Endothelial cell (in vitro differentiated cells): ENCODE results near the gene TBCE. TPM values are rescaled to one million over a fixed set of nuclear protein-coding genes. Genes with fewer than 3 reads are reported as not detected.

ENCODE experiments used
- DNase-seq: peaks from one replicate; pipeline ENCODE4 v3.0.0; 2021; ENCODE audit warnings: low spot score
- H3K27ac Mint-ChIP-seq: one replicate; pipeline ENCODE4 v1.8.0; 2021; ENCODE audit warnings: mixed read lengths, inconsistent platforms; ENCODE audit not compliant: unreplicated experiment
- H3K27me3 Mint-ChIP-seq: one replicate; pipeline ENCODE4 v1.8.0; 2021; ENCODE audit warnings: mild to moderate bottlenecking, moderate library complexity, mixed read lengths, inconsistent platforms; ENCODE audit not compliant: unreplicated experiment
- H3K36me3 Mint-ChIP-seq: one replicate; pipeline ENCODE4 v1.8.0; 2021; ENCODE audit warnings: mild to moderate bottlenecking, low read depth, mixed read lengths, inconsistent platforms; ENCODE audit not compliant: unreplicated experiment
- H3K4me1 Mint-ChIP-seq: one replicate; pipeline ENCODE4 v1.8.0; 2021; ENCODE audit warnings: mild to moderate bottlenecking, mixed read lengths, inconsistent platforms; ENCODE audit not compliant: unreplicated experiment
- H3K4me3 Mint-ChIP-seq: one replicate; pipeline ENCODE4 v1.8.0; 2021; ENCODE audit warnings: mild to moderate bottlenecking, mixed read lengths, inconsistent platforms; ENCODE audit not compliant: unreplicated experiment
- H3K9me3 Mint-ChIP-seq: one replicate; pipeline ENCODE4 v1.8.0; 2021; ENCODE audit warnings: mixed read lengths, inconsistent platforms; ENCODE audit not compliant: unreplicated experiment
- total RNA-seq: library from RNA; stranded (reverse); fragmentation: NEBNext Ultra II Directional; extraction: Animal tissue kit (Norgen Biotek cat#: 25700); gene quantifications from one replicate; pipeline ENCODE4 v1.2.1, GENCODE V29; 2021; ENCODE audit not compliant: unreplicated experiment
- TF ChIP-seq, protein P1 (sequence below): fragments of 200-600 bp; sonication (generic); IDR thresholded peaks from one replicate; pipeline ENCODE4 v1.5.0; 2021; ENCODE audit warnings: antibody characterized with exemption; ENCODE audit not compliant: unreplicated experiment

Gene TBCE
- total RNA-seq, 1 donor from 2014 or later, result 24.7 TPM

DNA sequence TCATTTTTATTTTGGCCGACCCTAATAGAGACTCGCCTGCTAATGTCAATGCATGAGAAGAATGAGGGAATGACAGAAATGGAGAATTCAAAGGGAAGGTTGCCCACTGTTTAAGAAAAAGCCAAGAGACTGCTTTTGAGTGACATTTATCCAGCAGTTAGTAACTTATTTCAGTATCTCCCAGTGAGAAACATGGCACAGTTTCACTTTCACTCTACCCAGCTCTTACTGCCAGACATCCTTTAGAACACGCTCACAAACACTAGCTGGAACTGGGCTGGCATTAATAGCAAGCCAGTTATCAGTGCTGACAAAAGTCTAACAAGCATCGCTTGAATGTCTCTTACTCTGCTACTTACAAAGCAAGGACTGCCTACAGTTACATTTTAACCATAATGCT lies 30.3 kb upstream of the TBCE start:
- no peak for DNase-seq
- peaks cover 4% of the 10 kb centered on the region for H3K36me3 Mint-ChIP-seq
- no peaks in the 10 kb centered on the region for H3K27me3 Mint-ChIP-seq
- no peak overlapping the region for H3K27ac Mint-ChIP-seq
- H3K4me3 Mint-ChIP-seq, result no peak overlapping the region
- peaks cover 2% of the 10 kb centered on the region for H3K4me1 Mint-ChIP-seq
- TF ChIP-seq, protein P1, sequence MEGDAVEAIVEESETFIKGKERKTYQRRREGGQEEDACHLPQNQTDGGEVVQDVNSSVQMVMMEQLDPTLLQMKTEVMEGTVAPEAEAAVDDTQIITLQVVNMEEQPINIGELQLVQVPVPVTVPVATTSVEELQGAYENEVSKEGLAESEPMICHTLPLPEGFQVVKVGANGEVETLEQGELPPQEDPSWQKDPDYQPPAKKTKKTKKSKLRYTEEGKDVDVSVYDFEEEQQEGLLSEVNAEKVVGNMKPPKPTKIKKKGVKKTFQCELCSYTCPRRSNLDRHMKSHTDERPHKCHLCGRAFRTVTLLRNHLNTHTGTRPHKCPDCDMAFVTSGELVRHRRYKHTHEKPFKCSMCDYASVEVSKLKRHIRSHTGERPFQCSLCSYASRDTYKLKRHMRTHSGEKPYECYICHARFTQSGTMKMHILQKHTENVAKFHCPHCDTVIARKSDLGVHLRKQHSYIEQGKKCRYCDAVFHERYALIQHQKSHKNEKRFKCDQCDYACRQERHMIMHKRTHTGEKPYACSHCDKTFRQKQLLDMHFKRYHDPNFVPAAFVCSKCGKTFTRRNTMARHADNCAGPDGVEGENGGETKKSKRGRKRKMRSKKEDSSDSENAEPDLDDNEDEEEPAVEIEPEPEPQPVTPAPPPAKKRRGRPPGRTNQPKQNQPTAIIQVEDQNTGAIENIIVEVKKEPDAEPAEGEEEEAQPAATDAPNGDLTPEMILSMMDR, result no peak
- H3K9me3 Mint-ChIP-seq, result no peaks in the 10 kb centered on the region

DNA sequence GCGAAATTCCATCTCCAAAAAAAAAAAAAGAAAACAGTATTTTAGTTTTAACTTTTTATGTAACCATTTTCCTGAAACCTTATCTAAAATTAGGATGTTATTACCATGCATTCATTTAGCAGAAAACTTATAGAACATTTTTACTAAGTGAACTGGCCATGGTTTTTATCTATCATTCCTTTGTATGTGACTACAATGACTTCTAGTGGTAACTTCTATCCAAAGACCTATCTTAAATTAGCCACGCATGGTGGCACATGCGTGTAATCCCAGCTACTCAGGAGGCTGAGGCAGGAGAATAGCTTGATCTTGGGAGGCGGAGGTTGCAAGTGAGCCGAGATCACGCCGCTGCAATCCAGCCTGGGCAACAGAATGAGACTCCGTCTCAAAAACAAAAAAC lies 27.5 kb upstream of the TBCE start:
- H3K9me3 Mint-ChIP-seq, result no peaks in the 10 kb centered on the region

DNA sequence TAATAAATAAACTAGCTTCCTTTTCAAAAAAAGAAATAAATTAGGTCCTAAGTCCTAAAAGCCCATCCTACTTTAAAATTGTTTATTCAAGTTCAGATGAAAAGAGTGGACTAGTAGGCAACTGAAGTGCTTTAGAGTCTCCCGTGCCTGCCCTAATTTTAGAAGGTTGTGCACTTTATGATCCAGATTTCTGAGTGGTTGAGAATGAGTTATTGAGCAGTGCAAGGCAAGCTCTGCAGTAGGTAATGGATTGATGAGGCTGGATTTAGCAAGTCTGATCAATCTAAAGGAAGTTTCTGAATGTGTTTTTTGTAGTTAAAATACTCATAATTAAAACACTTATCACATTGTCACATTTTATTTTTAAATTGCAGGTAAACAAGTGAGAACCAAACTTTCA lies 25.9 kb upstream of the TBCE start:
- no peak overlapping the region for H3K4me3 Mint-ChIP-seq
- H3K27ac Mint-ChIP-seq, result no peak overlapping the region
- TF ChIP-seq, protein P1, result no peak
- H3K4me1 Mint-ChIP-seq, result no peaks in the 10 kb centered on the region
- no peaks in the 10 kb centered on the region for H3K9me3 Mint-ChIP-seq
- H3K27me3 Mint-ChIP-seq, result no peaks in the 10 kb centered on the region
- peaks cover 14% of the 10 kb centered on the region for H3K36me3 Mint-ChIP-seq
- no peak for DNase-seq

More for the DNA sequence above, 27.5 kb upstream of the TBCE start:
- Mint-ChIP-seq H3K4me1 (no peaks in the 10 kb centered on the region), H3K4me3 (no peak overlapping the region), H3K27me3 (no peaks in the 10 kb centered on the region), H3K36me3 (peaks cover 8% of the 10 kb centered on the region), H3K27ac (no peak overlapping the region)
- TF ChIP-seq, protein P1, result no peak
- no peak for DNase-seq

DNA sequence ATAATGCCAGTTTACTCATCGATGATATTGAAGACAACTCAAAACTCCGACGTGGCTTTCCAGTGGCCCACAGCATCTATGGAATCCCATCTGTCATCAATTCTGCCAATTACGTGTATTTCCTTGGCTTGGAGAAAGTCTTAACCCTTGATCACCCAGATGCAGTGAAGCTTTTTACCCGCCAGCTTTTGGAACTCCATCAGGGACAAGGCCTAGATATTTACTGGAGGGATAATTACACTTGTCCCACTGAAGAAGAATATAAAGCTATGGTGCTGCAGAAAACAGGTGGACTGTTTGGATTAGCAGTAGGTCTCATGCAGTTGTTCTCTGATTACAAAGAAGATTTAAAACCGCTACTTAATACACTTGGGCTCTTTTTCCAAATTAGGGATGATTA lies 25.2 kb upstream of the TBCE start:
- Mint-ChIP-seq H3K4me3 (no peak overlapping the region), H3K36me3 (peaks cover 14% of the 10 kb centered on the region), H3K27ac (no peak overlapping the region), H3K4me1 (no peaks in the 10 kb centered on the region), H3K9me3 (no peaks in the 10 kb centered on the region), H3K27me3 (no peaks in the 10 kb centered on the region)
- no peak for DNase-seq
- TF ChIP-seq, protein P1, result no peak

DNA sequence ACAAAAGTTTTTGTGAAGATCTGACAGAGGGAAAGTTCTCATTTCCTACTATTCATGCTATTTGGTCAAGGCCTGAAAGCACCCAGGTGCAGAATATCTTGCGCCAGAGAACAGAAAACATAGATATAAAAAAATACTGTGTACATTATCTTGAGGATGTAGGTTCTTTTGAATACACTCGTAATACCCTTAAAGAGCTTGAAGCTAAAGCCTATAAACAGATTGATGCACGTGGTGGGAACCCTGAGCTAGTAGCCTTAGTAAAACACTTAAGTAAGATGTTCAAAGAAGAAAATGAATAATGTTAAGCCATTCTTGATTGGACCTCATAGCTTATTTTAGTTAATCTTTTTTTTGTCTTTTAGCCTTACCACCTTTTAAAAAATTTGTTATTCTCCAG lies 24.8 kb upstream of the TBCE start:
- Mint-ChIP-seq H3K4me1 (no peaks in the 10 kb centered on the region), H3K27ac (no peak overlapping the region), H3K27me3 (no peaks in the 10 kb centered on the region), H3K4me3 (no peak overlapping the region), H3K36me3 (peaks cover 14% of the 10 kb centered on the region), H3K9me3 (no peaks in the 10 kb centered on the region)
- TF ChIP-seq, protein P1, result no peak
- DNase-seq, result no peak
